Measurements from ENCODE around the gene DOCK9.

Gene DOCK9

GRCh38 chr13:98773921-98774320, 203.9 kb downstream of the DOCK9 start:
- no peak for DNase-seq (ENCODE audit: low spot score)
- TF ChIP-seq CTCF (IDR thresholded peaks at IDR 0.05; ENCODE audit: extremely low read depth, missing control alignments) = no peak

- no peak for DNase-seq (ENCODE audit: low spot score)
Measured at GRCh38 chr13:98772794-98773452, 204.9 kb downstream of the DOCK9 start.

GRCh38 chr13:98771838-98772611, 205.8 kb downstream of the DOCK9 start:
- no peak for TF ChIP-seq CTCF (IDR thresholded peaks at IDR 0.05; ENCODE audit: extremely low read depth, missing control alignments)
- DNase-seq (ENCODE audit: low spot score) = no peak

More at GRCh38 chr13:98772794-98773452, 204.9 kb downstream of the DOCK9 start:
- TF ChIP-seq CTCF (IDR thresholded peaks at IDR 0.05; ENCODE audit: extremely low read depth, missing control alignments) = no peak

GRCh38 chr13:98769736-98770135, 208.1 kb downstream of the DOCK9 start:
- no peak for TF ChIP-seq CTCF (IDR thresholded peaks at IDR 0.05; ENCODE audit: extremely low read depth, missing control alignments)
- DNase-seq (ENCODE audit: low spot score) = no peak

GRCh38 chr13:98768522-98768921, 209.3 kb downstream of the DOCK9 start:
- TF ChIP-seq CTCF (IDR thresholded peaks at IDR 0.05; ENCODE audit: extremely low read depth, missing control alignments) = no peak
- no peak for DNase-seq (ENCODE audit: low spot score)

- TF ChIP-seq CTCF (IDR thresholded peaks at IDR 0.05; ENCODE audit: extremely low read depth, missing control alignments) = no peak
- no peak for DNase-seq (ENCODE audit: low spot score)
Measured at GRCh38 chr13:98766697-98767096, 211.2 kb downstream of the DOCK9 start.

GRCh38 chr13:98765996-98766519, 211.8 kb downstream of the DOCK9 start:
- no peak for TF ChIP-seq CTCF (IDR thresholded peaks at IDR 0.05; ENCODE audit: extremely low read depth, missing control alignments)
- DNase-seq (ENCODE audit: low spot score) = no peak
